K562 (cell line): ENCODE measurements around the gene ASB15. TPM values are rescaled to one million over a fixed set of nuclear protein-coding genes. Genes with fewer than 3 reads are reported as not detected.

Experiments used
- CCAR2 ChIP-seq: fragments of 200-400 bp; formaldehyde crosslinking; IDR thresholded peaks from 2 replicates; pipeline ENCODE4 v1.6.1; 2017; ENCODE audit warnings: mild to moderate bottlenecking, low read depth, low read length
- DACH1 ChIP-seq: fragments of 450-650 bp; IDR thresholded peaks from 2 replicates; pipeline ENCODE4 v1.6.1; 2018; ENCODE audit not compliant: partially characterized antibody
- EGR1 ChIP-seq: fragments of 450-650 bp; conservative IDR thresholded peaks from 2 replicates; pipeline ENCODE4 v1.6.1; 2017; ENCODE audit warnings: mild to moderate bottlenecking
- FOXM1 ChIP-seq, 2 experiments: fragments of 450-650 bp in 1 of 2; sonication (generic) in 1 of 2; formaldehyde crosslinking in 1 of 2; IDR thresholded peaks; 2 replicates each; pipeline versions ENCODE4 v1.6.1 to v1.9.0; 2017 to 2022; ENCODE audit warnings: low read depth in 2 of 2, mild to moderate bottlenecking in 2 of 2, missing genetic modification reagents in 1 of 2, moderate library complexity in 1 of 2
- HDAC3 ChIP-seq: fragments of 450-650 bp; IDR thresholded peaks from 2 replicates; pipeline ENCODE4 v1.6.1; 2018; ENCODE audit warnings: borderline replicate concordance, mild to moderate bottlenecking, moderate library complexity; ENCODE audit not compliant: partially characterized antibody
- KLF16 ChIP-seq: IDR thresholded peaks from 2 replicates; pipeline ENCODE4 v1.6.1; 2016; ENCODE audit warnings: antibody characterized with exemption
- LCOR ChIP-seq: sonication (generic); formaldehyde crosslinking; IDR thresholded peaks from 2 replicates; pipeline ENCODE4 v1.8.0; 2022; ENCODE audit warnings: mild to moderate bottlenecking, missing genetic modification reagents
- NCOR1 ChIP-seq: fragments of 450-650 bp; IDR thresholded peaks from 2 replicates; pipeline ENCODE4 v1.6.1; 2016; ENCODE audit warnings: mild to moderate bottlenecking, moderate library complexity
- PTTG1 ChIP-seq: fragments of 450-650 bp; IDR thresholded peaks from 2 replicates; pipeline ENCODE4 v1.6.1; 2016; ENCODE audit warnings: low read depth, mild to moderate bottlenecking, missing genetic modification characterization, missing compliant biosample characterization
- SOX6 ChIP-seq: fragments of 450-650 bp; IDR thresholded peaks from 2 replicates; pipeline ENCODE4 v1.6.1; 2014; ENCODE audit warnings: mild to moderate bottlenecking
- TEAD4 ChIP-seq, 2 experiments: sonication (generic) in 1 of 2; formaldehyde crosslinking in 1 of 2; IDR thresholded peaks; 2 replicates each; pipeline versions ENCODE4 v1.6.1 to v1.8.0; 2012 to 2022; ENCODE audit warnings: borderline replicate concordance in 1 of 2, inconsistent platforms in 1 of 2, low read length in 1 of 2, mild to moderate bottlenecking in 1 of 2, missing genetic modification reagents in 1 of 2
- TRIM24 ChIP-seq, 2 experiments: fragments of 450-650 bp; IDR thresholded peaks; 2 replicates each; pipeline ENCODE4 v1.6.1; 2016
- ZC3H4 ChIP-seq: sonication (generic); formaldehyde crosslinking; IDR thresholded peaks from 2 replicates; pipeline ENCODE4 v1.9.0; 2021; ENCODE audit warnings: missing genetic modification reagents, borderline replicate concordance
- ZEB2 ChIP-seq: fragments of 450-650 bp; IDR thresholded peaks from 2 replicates; pipeline ENCODE4 v1.6.1; 2016
- polyA plus RNA-seq, 8 experiments: library from polyadenylated mRNA; depleted of rRNA in 4 of 8; stranded (reverse) in 5 of 8; unstranded in 3 of 8; fragments of >200 nt; fragmentation: Nextera tagmentation in 2 of 8; fragmentation: Illumina TruSeq in 1 of 8; extraction: Ambion mirVana in 2 of 8; extraction: Trizol in 1 of 8; gene quantifications; 2 replicates each; pipeline versions ENCODE4 v1.2.1 to v1.2.3, GENCODE V29; 2011 to 2014; ENCODE audit warnings: inconsistent platforms in 1 of 8, missing spikeins in 1 of 8
- total RNA-seq, 7 experiments: library from RNA; depleted of rRNA in 6 of 7; stranded (reverse); fragments of >200 nt in 6 of 7; fragmentation: Illumina TruSeq in 2 of 7; extraction: Trizol in 2 of 7; gene quantifications; 2 replicates each; pipeline versions ENCODE4 v1.2.1 to v1.2.3, GENCODE V29; 2011 to 2021; ENCODE audit warnings: low replicate concordance in 1 of 7
- TF ChIP-seq, protein P1 (sequence below): sonication (generic); formaldehyde crosslinking; IDR thresholded peaks from 2 replicates; pipeline ENCODE4 v1.8.0; 2023; ENCODE audit warnings: mild to moderate bottlenecking, missing genetic modification reagents
- TF ChIP-seq, protein P2 (sequence below): fragments of 450-650 bp; formaldehyde crosslinking; IDR thresholded peaks from 2 replicates; pipeline ENCODE4 v1.4.0; 2022; ENCODE audit warnings: mild to moderate bottlenecking, moderate library complexity
- TF ChIP-seq, protein P3 (sequence below): fragments of 250-450 bp; sonication (Bioruptor Pico); IDR thresholded peaks from 2 replicates; pipeline ENCODE4 v1.5.0; 2022; ENCODE audit warnings: mild to moderate bottlenecking
- TF ChIP-seq, protein P4 (sequence below): fragments of 250-450 bp; sonication (Bioruptor Pico); IDR thresholded peaks from 2 replicates; pipeline ENCODE4 v1.4.0; 2020; ENCODE audit warnings: borderline replicate concordance
- TF ChIP-seq, protein P5 (sequence below): fragments of 450-650 bp; IDR thresholded peaks from 2 replicates; pipeline ENCODE4 v1.6.1; 2016; ENCODE audit warnings: low read depth, mild to moderate bottlenecking, moderate library complexity

Gene ASB15
- total and polyA plus RNA-seq, 9 of the 15 experiments (the other 6 are each of a cell fraction or from before 2014, with no cell fraction given), result 0.03 to 0.14 (median 0.04) TPM; not detected in 3

DNA sequence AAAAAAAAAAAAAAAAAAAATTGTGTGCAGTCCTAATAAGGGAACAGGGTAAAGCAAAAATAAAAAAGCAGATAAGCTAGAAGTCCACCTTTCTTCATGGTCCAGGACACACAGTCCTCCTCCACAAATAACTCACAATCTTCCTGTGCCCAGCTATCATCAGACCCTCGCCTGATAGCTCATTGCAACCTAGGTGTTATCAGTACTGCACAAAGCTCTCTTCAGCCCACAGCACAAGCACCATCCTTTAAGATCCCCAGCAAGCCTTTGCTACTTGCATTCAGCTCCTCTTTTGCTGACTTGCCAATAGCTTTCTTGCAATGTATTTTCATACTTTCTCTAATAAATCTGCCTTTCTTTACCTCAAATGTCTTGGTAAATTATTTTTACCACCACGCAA is 49.0 kb upstream of the ASB15 start (continued):
- TF ChIP-seq, protein P1, sequence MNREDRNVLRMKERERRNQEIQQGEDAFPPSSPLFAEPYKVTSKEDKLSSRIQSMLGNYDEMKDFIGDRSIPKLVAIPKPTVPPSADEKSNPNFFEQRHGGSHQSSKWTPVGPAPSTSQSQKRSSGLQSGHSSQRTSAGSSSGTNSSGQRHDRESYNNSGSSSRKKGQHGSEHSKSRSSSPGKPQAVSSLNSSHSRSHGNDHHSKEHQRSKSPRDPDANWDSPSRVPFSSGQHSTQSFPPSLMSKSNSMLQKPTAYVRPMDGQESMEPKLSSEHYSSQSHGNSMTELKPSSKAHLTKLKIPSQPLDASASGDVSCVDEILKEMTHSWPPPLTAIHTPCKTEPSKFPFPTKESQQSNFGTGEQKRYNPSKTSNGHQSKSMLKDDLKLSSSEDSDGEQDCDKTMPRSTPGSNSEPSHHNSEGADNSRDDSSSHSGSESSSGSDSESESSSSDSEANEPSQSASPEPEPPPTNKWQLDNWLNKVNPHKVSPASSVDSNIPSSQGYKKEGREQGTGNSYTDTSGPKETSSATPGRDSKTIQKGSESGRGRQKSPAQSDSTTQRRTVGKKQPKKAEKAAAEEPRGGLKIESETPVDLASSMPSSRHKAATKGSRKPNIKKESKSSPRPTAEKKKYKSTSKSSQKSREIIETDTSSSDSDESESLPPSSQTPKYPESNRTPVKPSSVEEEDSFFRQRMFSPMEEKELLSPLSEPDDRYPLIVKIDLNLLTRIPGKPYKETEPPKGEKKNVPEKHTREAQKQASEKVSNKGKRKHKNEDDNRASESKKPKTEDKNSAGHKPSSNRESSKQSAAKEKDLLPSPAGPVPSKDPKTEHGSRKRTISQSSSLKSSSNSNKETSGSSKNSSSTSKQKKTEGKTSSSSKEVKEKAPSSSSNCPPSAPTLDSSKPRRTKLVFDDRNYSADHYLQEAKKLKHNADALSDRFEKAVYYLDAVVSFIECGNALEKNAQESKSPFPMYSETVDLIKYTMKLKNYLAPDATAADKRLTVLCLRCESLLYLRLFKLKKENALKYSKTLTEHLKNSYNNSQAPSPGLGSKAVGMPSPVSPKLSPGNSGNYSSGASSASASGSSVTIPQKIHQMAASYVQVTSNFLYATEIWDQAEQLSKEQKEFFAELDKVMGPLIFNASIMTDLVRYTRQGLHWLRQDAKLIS, result peak; percentile 43; the same call in 1 of the 2 replicates
- TF ChIP-seq SOX6 (peak; percentile 67; the same call in 1 of the 2 replicates), DACH1 (peak; percentile 25), FOXM1 (IDR thresholded peaks at IDR 0.05; ENCODE audit: low read depth) (peak; percentile 49; the same call in 1 of the 2 replicates), FOXM1 (CRISPR knock-in tag; IDR thresholded peaks at IDR 0.05; ENCODE audit: low read depth) (no peak), NCOR1 (peak; percentile 89), HDAC3 (peak; percentile 53), TRIM24 (IDR thresholded peaks at IDR 0.05) (peak; percentile 74 to 87; a peak in 3 of 4 replicates), LCOR (peak; percentile 57; the same call in 1 of the 2 replicates), PTTG1 (no peak), TEAD4 (IDR thresholded peaks at IDR 0.05; ENCODE audit: low read length) (peak; percentile 94), TEAD4 (CRISPR knock-in tag; IDR thresholded peaks at IDR 0.05; ENCODE audit: borderline replicate concordance) (no peak), ZC3H4 (CRISPR knock-in tag) (no peak), KLF16 (peak; percentile 85), CCAR2 (no peak), ZEB2 (peak; percentile 81; the same call in 1 of the 2 replicates), EGR1 (no peak)
- TF ChIP-seq, protein P2, sequence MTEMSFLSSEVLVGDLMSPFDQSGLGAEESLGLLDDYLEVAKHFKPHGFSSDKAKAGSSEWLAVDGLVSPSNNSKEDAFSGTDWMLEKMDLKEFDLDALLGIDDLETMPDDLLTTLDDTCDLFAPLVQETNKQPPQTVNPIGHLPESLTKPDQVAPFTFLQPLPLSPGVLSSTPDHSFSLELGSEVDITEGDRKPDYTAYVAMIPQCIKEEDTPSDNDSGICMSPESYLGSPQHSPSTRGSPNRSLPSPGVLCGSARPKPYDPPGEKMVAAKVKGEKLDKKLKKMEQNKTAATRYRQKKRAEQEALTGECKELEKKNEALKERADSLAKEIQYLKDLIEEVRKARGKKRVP (CRISPR knock-in tag), result no peak
- TF ChIP-seq, protein P3, sequence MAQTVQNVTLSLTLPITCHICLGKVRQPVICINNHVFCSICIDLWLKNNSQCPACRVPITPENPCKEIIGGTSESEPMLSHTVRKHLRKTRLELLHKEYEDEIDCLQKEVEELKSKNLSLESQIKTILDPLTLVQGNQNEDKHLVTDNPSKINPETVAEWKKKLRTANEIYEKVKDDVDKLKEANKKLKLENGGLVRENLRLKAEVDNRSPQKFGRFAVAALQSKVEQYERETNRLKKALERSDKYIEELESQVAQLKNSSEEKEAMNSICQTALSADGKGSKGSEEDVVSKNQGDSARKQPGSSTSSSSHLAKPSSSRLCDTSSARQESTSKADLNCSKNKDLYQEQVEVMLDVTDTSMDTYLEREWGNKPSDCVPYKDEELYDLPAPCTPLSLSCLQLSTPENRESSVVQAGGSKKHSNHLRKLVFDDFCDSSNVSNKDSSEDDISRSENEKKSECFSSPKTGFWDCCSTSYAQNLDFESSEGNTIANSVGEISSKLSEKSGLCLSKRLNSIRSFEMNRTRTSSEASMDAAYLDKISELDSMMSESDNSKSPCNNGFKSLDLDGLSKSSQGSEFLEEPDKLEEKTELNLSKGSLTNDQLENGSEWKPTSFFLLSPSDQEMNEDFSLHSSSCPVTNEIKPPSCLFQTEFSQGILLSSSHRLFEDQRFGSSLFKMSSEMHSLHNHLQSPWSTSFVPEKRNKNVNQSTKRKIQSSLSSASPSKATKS, result no peak
- TF ChIP-seq, protein P4, sequence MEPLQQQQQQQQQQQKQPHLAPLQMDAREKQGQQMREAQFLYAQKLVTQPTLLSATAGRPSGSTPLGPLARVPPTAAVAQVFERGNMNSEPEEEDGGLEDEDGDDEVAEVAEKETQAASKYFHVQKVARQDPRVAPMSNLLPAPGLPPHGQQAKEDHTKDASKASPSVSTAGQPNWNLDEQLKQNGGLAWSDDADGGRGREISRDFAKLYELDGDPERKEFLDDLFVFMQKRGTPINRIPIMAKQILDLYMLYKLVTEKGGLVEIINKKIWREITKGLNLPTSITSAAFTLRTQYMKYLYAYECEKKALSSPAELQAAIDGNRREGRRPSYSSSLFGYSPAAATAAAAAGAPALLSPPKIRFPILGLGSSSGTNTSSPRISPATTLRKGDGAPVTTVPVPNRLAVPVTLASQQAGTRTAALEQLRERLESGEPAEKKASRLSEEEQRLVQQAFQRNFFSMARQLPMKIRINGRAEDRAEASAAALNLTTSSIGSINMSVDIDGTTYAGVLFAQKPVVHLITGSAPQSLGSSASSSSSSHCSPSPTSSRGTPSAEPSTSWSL, result no peak
- TF ChIP-seq, protein P5, sequence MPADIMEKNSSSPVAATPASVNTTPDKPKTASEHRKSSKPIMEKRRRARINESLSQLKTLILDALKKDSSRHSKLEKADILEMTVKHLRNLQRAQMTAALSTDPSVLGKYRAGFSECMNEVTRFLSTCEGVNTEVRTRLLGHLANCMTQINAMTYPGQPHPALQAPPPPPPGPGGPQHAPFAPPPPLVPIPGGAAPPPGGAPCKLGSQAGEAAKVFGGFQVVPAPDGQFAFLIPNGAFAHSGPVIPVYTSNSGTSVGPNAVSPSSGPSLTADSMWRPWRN, result no peak
